Stimulated activated CD4-positive, alpha-beta T cell treated with anti-CD3 and anti-CD28 coated beads, Interleukin-12 subunit alpha, Interleukin-12 subunit beta, amount 100 ng/mL, for 4 hours (primary cell): ENCODE measurements around the gene FUNDC2.
A peak's percentile ranks its signal among the peaks of the same experiment; 100 is the strongest.
"Not testable (repeated sequence)": the region's sequence is repeated elsewhere in the genome, so short reads cannot be mapped to it uniquely, and the experiment has no call there.

Experiments used
- DNase-seq: peaks from one replicate; pipeline ENCODE4 v3.0.0-alpha.2; 2020

FUNDC2 gene

GRCh38 chrX:155026727-155027508 lies at the start of gene FUNDC2:
FUNDC2 (plus strand) TSS chrX:155026844; CDS start chrX:155026939, 95 bp downstream.
- peak; percentile 84 for DNase-seq

GRCh38 chrX:154979629-154980028 lies 47.0 kb upstream of the FUNDC2 start:
- no peak for DNase-seq

DNA sequence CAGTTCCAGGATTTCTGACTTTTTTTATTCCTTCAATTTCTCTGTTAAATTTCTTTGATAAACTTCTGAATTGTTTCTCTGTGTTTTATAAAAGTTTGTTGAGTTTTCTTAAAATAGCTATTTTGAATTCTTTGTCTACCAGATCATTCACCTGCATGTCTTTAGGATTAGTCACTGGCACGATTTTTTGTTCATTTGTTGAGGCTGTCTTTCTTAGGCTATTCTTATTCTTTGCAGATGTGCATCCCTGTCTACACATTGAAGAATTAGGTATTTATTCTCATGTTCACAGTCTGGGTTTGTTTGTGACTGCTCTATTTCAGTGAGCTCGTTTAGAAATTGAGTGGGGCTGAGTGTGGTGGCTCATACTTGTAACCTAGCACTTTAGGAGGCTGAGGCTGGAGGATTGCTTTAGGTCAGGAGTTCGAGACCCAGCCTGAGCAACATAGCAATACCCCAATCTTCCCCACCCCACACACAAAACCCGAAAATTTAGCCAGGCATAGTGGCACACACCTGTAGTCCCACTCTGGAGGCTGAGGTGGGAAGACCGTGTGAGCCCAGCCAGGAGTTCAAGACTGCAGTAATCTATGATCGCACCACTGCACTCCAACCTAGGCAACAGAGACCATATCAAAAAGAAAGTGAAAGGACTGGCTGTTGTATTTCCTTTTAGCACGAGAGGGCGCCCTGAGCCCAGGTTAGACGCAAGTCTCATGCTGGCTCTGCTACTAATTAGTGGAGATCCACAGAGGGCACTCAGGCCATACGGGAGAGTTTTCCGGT lies 46.1 kb upstream of the FUNDC2 start:
- peak; percentile 64 for DNase-seq

DNA sequence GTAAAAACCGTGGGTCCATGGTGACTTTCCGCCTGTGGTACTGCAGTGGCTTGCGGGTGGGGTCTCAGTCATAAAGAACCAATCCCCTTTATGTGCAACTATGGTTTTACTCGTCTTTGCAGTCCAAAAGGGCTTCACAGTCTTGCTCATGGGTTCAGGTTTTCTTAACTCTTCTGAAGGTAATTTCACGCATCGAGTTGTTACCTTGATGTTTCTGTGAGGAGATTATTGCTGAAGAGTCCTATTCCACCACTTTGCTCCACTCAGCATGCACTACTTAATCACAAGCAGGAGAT lies 45.6 kb upstream of the FUNDC2 start:
- DNase-seq = no peak

DNA sequence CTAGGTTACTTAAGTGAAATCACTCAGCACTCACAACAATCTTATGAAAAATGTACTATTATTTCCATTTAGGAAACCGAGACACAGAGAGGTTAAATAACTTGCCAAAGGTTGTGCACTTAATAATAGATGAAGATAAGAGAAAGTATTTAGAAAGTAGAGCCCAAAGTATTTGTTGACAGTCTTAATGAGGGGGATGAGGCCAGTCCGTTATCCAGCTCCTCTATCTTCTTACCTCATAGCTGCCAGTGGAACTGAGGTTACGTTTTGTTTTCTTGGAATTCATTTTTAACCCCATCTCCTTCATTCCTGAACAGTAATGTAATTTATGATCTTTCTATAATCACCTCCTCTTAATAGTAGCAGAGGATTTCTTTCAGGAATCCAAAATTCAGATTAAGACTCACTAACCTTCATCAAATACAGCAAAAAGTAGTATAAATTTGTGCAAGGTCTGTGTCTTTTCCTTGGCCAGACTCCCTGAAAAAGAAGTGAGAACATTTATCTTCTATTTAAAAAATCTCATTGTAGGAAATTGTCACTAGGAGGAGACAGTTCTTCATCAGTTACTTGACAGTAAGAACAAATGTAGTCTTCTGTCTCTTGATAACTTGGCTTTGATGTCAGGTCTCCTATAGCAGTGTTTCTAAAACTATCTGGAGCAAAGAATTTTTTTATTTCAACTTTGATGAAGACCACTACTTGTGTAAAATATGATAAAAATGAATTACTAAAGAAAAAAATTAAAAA lies 39.6 kb upstream of the FUNDC2 start:
- no peak for DNase-seq

GRCh38 chrX:154987940-154988339 lies 38.7 kb upstream of the FUNDC2 start:
- no peak for DNase-seq

DNA sequence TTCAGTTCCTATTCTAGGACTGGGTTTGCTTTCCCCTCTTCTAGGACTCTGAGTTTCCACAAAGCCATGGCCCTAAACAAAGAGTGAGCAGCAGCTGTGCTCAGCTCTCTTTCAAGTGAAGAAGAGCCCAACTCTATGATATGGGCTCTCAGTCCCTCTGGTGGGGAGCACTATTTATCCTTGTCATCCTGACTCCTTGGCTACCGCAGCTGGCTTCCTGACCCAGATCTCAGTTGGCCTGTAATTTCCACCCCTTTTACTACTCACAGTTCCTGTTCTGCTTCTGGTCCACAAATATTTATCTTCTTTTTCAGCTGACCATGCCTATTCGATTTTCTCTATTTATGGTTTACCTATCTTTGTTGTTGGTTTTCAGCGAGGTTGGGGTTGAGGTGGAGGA lies 37.9 kb upstream of the FUNDC2 start:
- no peak for DNase-seq

DNA sequence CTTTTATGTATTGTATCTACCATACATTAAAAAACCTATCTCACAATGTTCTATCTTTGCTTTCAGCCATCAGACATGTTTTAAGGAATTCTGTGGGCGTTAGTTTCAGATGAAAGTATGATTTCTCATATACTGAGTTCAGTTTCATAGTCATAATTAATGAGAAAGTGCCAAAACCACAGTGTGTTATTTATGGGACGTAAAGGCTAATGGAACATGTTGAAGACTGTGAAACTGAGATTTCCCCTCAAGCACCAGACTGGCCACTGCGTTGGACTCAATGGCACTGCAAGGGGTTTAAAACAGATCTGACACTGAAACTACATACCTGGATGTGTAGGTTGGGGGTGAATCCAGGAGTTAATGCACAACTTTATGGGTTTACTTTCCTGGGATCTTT lies 36.1 kb upstream of the FUNDC2 start:
- DNase-seq = no peak

GRCh38 chrX:154991039-154991438 lies 35.6 kb upstream of the FUNDC2 start:
- DNase-seq = no peak

GRCh38 chrX:154991476-154991875 lies 35.2 kb upstream of the FUNDC2 start:
- no peak for DNase-seq

GRCh38 chrX:154998204-154998880 lies 28.3 kb upstream of the FUNDC2 start:
- DNase-seq = no peak

DNA sequence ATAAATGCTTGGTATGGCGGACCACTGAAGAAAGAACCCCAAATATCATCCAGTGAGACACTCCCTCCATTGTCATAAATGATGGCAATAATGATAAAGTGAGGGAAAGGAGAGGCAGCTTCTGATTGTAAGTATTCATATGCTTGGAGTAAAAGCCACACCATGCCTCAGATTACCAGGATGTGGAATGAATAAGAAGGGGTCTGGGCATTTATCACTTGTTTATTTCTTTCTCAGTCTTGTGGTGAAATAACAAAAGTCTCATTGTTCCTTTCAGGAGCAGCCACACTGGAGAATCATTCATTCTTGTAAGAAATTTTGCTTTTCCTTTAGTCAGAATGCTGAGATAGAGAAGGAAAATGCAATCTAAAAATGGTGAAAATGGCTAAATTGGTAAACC lies 25.8 kb upstream of the FUNDC2 start:
- no peak for DNase-seq

DNA sequence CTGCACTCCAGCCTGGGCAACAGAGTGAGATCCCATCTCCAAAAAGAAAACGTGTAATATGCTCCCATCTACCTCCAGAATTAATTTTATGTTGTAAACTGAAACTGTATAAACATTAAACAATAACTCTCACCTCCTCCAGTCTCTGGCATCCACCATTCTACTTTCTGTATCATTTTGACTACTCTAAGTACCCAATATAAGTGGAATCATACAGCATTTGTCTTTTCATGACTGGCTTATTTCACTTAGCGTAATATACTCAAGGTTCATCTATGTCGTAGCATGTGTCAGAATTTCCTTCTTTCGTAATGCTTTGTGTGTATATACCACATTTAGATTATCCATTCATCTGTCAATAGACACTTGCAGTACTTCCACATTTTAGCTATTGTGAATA lies 24.8 kb upstream of the FUNDC2 start:
- DNase-seq = no peak

DNA sequence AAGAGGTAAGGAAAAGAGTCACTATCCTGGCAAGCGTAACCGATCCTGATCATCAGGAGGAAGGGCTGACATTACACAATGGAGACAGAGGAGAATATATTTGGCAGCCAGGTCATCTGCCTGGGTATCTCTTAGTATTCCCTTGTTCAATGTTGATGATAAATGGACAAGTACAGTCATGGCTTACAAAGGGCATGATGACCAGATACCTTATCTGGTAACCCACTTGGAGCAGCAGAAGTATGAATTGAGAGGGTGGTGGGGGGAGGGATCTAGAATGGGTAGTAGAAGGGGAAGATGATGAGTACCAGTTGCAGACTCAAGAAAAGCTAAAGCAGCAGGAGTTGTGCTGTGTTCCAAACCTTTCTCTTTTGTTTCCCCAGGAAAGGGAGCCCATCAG lies 21.5 kb upstream of the FUNDC2 start:
- no peak for DNase-seq

- DNase-seq = not testable (repeated sequence)
Measured at GRCh38 chrX:155006379-155006778, 20.3 kb upstream of the FUNDC2 start.

GRCh38 chrX:155006913-155007671 lies 19.6 kb upstream of the FUNDC2 start:
- not testable (repeated sequence) for DNase-seq

GRCh38 chrX:155008578-155008977 lies 18.1 kb upstream of the FUNDC2 start:
- not testable (repeated sequence) for DNase-seq

GRCh38 chrX:155009994-155010472 lies 16.6 kb upstream of the FUNDC2 start:
- DNase-seq = no peak

- DNase-seq = no peak
Measured at GRCh38 chrX:155020591-155020990, 6.1 kb upstream of the FUNDC2 start.

GRCh38 chrX:155022585-155022984 lies 4.1 kb upstream of the FUNDC2 start, which contains the start of gene F8:
F8 (minus strand) TSS chrX:155022723; CDS start chrX:155022552, 171 bp downstream.
- no peak for DNase-seq

DNA sequence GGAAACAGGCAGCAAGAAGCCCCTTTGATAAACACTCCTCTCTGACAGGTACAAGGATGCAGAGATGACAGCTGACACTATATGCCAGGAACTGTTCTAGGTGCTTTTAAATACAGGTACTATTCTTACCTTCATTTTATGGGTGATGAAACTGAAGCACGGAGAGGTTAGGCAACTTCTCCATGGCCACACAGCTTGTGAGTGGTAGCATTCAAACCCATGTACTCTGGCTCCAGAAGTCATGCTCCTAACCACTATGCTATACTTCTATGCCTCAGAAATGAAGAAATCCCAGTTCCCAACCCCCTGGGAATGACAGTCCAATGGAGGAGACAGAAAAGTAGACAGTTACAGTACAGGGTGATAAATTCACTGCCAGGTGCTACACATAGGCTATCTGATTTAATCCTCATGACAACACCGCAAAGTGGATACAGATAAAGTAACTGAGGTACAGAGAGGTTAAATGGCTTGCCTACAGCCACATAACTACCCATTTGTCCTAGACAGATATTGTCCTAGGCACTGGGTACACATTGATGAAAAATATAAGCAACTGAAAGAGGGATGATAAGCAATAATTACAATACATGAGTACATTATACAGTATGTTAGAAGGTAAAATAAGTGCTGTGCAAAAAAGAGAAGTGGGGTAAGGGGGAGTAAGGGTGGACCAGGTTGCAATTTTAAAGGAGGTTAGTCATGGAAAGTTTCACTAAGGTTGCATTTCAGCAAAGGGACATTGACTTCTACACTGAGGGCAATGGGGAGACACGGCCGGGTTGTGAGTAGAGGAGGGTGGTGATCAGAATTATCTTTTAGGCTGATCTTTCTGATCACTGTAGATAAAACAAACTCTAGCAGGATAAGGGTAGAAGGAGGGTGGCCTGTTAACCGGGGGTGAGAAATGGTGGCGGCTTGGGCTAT lies 2.5 kb upstream of the FUNDC2 start:
- DNase-seq = no peak
